GM23248 (cell line): ENCODE measurements around the gene ARMH4. TPM values are rescaled to one million over a fixed set of nuclear protein-coding genes. Genes with fewer than 3 reads are reported as not detected.

Source experiments
- DNase-seq: peaks from one replicate; pipeline ENCODE4 v3.0.0-alpha.2; 2015
- H2AFZ ChIP-seq: fragments of 200-600 bp; sonication (generic); 2 replicates; pipeline ENCODE4 v1.6.1; 2016; ENCODE audit warnings: antibody characterized with exemption
- H3F3A ChIP-seq: fragments of 200-600 bp; sonication (generic); 2 replicates; pipeline ENCODE4 v1.6.1; 2016; ENCODE audit warnings: mild to moderate bottlenecking, antibody characterized with exemption, mixed run types; ENCODE audit not compliant: insufficient read depth
- H3K27ac ChIP-seq: fragments of 200-600 bp; sonication (generic); 2 replicates; pipeline ENCODE4 v1.5.1; 2016; ENCODE audit warnings: mild to moderate bottlenecking
- H3K27me3 ChIP-seq: fragments of 200-600 bp; sonication (generic); replicated peaks from 2 replicates; pipeline ENCODE4 v1.6.1; 2016; ENCODE audit warnings: mild to moderate bottlenecking; ENCODE audit not compliant: insufficient read depth
- H3K36me3 ChIP-seq: fragments of 200-600 bp; sonication (generic); 2 replicates; pipeline ENCODE4 v1.6.1; 2016; ENCODE audit warnings: low read depth, mild to moderate bottlenecking
- H3K4me1 ChIP-seq: fragments of 200-600 bp; sonication (generic); 2 replicates; pipeline ENCODE4 v1.6.1; 2016; ENCODE audit warnings: mild to moderate bottlenecking; ENCODE audit not compliant: insufficient read depth
- H3K4me2 ChIP-seq: fragments of 200-600 bp; sonication (generic); one replicate; pipeline ENCODE4 v1.6.1; 2016; ENCODE audit warnings: mild to moderate bottlenecking; ENCODE audit not compliant: unreplicated experiment
- H3K4me3 ChIP-seq: fragments of 200-600 bp; sonication (generic); 2 replicates; pipeline ENCODE4 v1.5.1; 2016; ENCODE audit warnings: mild to moderate bottlenecking
- H3K79me2 ChIP-seq: fragments of 200-600 bp; sonication (generic); 2 replicates; pipeline ENCODE4 v1.6.1; 2016; ENCODE audit warnings: mild to moderate bottlenecking; ENCODE audit not compliant: insufficient read depth
- H3K9ac ChIP-seq: fragments of 200-600 bp; sonication (generic); 2 replicates; pipeline ENCODE4 v1.6.1; 2016; ENCODE audit warnings: mild to moderate bottlenecking
- H3K9me2 ChIP-seq: fragments of 200-600 bp; sonication (generic); 2 replicates; pipeline ENCODE4 v1.6.1; 2016; ENCODE audit warnings: mixed run types, mild to moderate bottlenecking, moderate library complexity; ENCODE audit not compliant: insufficient read depth
- H3K9me3 ChIP-seq: fragments of 200-600 bp; sonication (generic); one replicate; pipeline ENCODE4 v1.6.1; 2017; ENCODE audit warnings: low read depth
- H4K20me1 ChIP-seq: fragments of 200-600 bp; sonication (generic); 2 replicates; pipeline ENCODE4 v1.6.0; 2016; ENCODE audit not compliant: insufficient read depth
- EZH2 ChIP-seq: fragments of 200-600 bp; sonication (generic); IDR thresholded peaks from 2 replicates; pipeline ENCODE4 v1.6.1; 2018; ENCODE audit warnings: antibody characterized with exemption, mild to moderate bottlenecking; ENCODE audit not compliant: insufficient read depth, poor library complexity, severe bottlenecking
- EZH2phosphoT487 ChIP-seq: fragments of 200-600 bp; sonication (generic); IDR thresholded peaks from 2 replicates; pipeline ENCODE4 v1.6.1; 2018; ENCODE audit warnings: antibody characterized with exemption, moderate library complexity, mild to moderate bottlenecking, low read depth; ENCODE audit not compliant: insufficient read depth
- WGBS, 2 experiments: methylation state at CpG; one replicate each; pipeline ENCODE4 v1.1.6; 2015 to 2017; ENCODE audit warnings: low lambda C conversion rate in 2 of 2, low coverage in 1 of 2; ENCODE audit errors: missing lambda C conversion rate in 2 of 2; 5-methylcytosine and 5-hydroxymethylcytosine counted together
- in situ Hi-C: fragments of 300-500 bp; cut with MboI; formaldehyde crosslinking; loops from 2 replicates; pipeline ENCODE4 v1.15.0; 2020
- polyA plus RNA-seq: library from polyadenylated mRNA; unstranded; fragments of >200 nt; fragmentation: Nextera tagmentation; extraction: Ambion mirVana; gene quantifications from 2 replicates; pipeline ENCODE4 v1.2.1, GENCODE V29; 2016
- total RNA-seq: library from RNA; depleted of rRNA; stranded (reverse); fragments of >200 nt; shearing (Covaris generic); gene quantifications from 2 replicates; pipeline ENCODE4 v1.2.3, GENCODE V29; 2014

ARMH4 gene
- total and polyA plus RNA-seq, 2 experiments from 2014 or later, result 2.9 to 8.7 TPM

DNA sequence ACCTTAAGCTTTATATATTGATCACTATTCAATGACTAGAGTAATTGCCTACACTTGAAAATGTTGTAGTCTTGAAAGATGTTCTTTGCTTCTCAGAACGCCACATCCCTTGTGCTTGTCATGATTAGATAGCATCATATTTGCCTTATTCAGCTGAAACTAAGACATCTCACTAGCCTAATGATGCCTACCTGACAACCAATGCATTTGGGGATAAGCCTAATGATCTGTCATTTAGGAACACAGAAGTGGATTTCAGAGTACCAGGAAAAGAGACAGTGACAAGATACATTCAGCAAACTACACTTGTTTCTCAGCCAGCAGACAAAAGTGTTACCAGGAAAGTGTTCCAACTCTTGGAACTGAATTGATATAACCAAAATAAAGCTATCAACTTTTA lies 83.7 kb downstream of the ARMH4 start:
- WGBS, 2 experiments, result 80 to 88% methylated on average over 1 of the region's 1 CpG
- H3K4me3 ChIP-seq, result no peak overlapping the region
- DNase-seq, result no peak
- H3K36me3 ChIP-seq, result no peaks in the 10 kb centered on the region
- TF ChIP-seq EZH2 (no peak), EZH2phosphoT487 (no peak)
- H3K4me2 ChIP-seq, result no peak overlapping the region
- H3K79me2 ChIP-seq, result no peaks in the 10 kb centered on the region
- no peaks in the 10 kb centered on the region for H3K4me1 ChIP-seq
- no peaks in the 10 kb centered on the region for H4K20me1 ChIP-seq
- no peaks in the 10 kb centered on the region for H3K27me3 ChIP-seq
- H3K9ac ChIP-seq, result no peak overlapping the region
- H3K9me2 ChIP-seq, result no peaks in the 10 kb centered on the region
- no peaks in the 10 kb centered on the region for H3F3A ChIP-seq
- H3K9me3 ChIP-seq, result no peaks in the 10 kb centered on the region
- no peak overlapping the region for H2AFZ ChIP-seq
- H3K27ac ChIP-seq, result no peak overlapping the region
- in situ Hi-C loops, result loop anchor here (10.0 to 25.0 kb wide), 2 partner anchors 374 to 581 kb away; partner anchors contain the start of gene CCDC198

GRCh38 chr14:58066115-58066514 lies 85.9 kb downstream of the ARMH4 start:
- H3K27me3 ChIP-seq, result no peaks in the 10 kb centered on the region
- no peaks in the 10 kb centered on the region for H3K9me2 ChIP-seq
- no peaks in the 10 kb centered on the region for H3F3A ChIP-seq
- H3K4me3 ChIP-seq, result no peak overlapping the region
- H3K9me3 ChIP-seq, result no peaks in the 10 kb centered on the region
- H3K27ac ChIP-seq, result no peak overlapping the region
- TF ChIP-seq EZH2phosphoT487 (no peak), EZH2 (no peak)
- no peaks in the 10 kb centered on the region for H3K4me1 ChIP-seq
- no peak overlapping the region for H3K9ac ChIP-seq
- no peak overlapping the region for H3K4me2 ChIP-seq
- no peak overlapping the region for H2AFZ ChIP-seq
- no peaks in the 10 kb centered on the region for H3K36me3 ChIP-seq
- in situ Hi-C loops, result loop anchor here (10.0 to 25.0 kb wide), 2 partner anchors 371 to 579 kb away; partner anchors contain the start of gene CCDC198
- no peak for DNase-seq
- no peaks in the 10 kb centered on the region for H4K20me1 ChIP-seq
- no peaks in the 10 kb centered on the region for H3K79me2 ChIP-seq

DNA sequence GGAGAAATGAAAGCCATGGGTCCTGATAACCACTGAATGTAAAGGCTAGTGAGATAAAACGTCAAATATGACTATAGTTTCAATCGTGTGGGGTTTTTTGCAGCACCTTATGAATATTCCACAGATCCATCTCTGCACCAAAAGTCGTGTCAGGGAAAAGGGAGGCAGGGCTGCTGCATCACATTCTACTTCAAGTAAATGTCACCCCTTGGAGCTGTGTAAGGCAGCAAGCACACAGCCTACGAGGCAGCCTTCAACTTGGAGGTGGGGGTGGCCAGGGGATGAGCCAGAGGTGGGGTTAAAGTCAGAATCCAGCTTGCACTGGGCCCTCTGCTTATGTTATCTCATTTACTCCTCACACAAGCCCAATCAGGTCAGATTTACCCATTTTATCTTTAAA lies 90.4 kb downstream of the ARMH4 start:
- Histone ChIP-seq H4K20me1 (no peaks in the 10 kb centered on the region), H2AFZ (no peak overlapping the region), H3K27ac (no peak overlapping the region), H3K79me2 (no peaks in the 10 kb centered on the region), H3K4me1 (no peaks in the 10 kb centered on the region), H3K9me3 (no peaks in the 10 kb centered on the region), H3K4me2 (no peak overlapping the region), H3F3A (no peaks in the 10 kb centered on the region), H3K36me3 (no peaks in the 10 kb centered on the region), H3K27me3 (no peaks in the 10 kb centered on the region), H3K4me3 (no peak overlapping the region), H3K9me2 (no peaks in the 10 kb centered on the region), H3K9ac (no peak overlapping the region)
- TF ChIP-seq EZH2phosphoT487, result no peak
- no peak for TF ChIP-seq EZH2
- in situ Hi-C loops, result loop anchor here (10.0 to 25.0 kb wide), 2 partner anchors 367 to 574 kb away; partner anchors contain the start of gene CCDC198
- DNase-seq, result no peak
- WGBS, 2 experiments, result 45 to 51% methylated on average over 4 of the region's 4 CpGs

- in situ Hi-C loops, result loop anchor here (10.0 to 25.0 kb wide), 2 partner anchors 366 to 574 kb away; partner anchors contain the start of gene CCDC198
- Histone ChIP-seq H3K27me3 (no peaks in the 10 kb centered on the region), H3K9ac (no peak overlapping the region), H2AFZ (no peak overlapping the region), H3K9me3 (no peaks in the 10 kb centered on the region), H4K20me1 (no peaks in the 10 kb centered on the region), H3K79me2 (no peaks in the 10 kb centered on the region), H3K4me1 (no peaks in the 10 kb centered on the region), H3F3A (no peaks in the 10 kb centered on the region), H3K4me2 (no peak overlapping the region), H3K36me3 (no peaks in the 10 kb centered on the region), H3K27ac (no peak overlapping the region), H3K9me2 (no peaks in the 10 kb centered on the region), H3K4me3 (no peak overlapping the region)
- no peak for DNase-seq
- WGBS, 2 experiments, result 71 to 76% methylated on average over 4 of the region's 4 CpGs
- TF ChIP-seq EZH2phosphoT487, result no peak
- no peak for TF ChIP-seq EZH2
Observed at GRCh38 chr14:58060898-58061297, 91.1 kb downstream of the ARMH4 start.

DNA sequence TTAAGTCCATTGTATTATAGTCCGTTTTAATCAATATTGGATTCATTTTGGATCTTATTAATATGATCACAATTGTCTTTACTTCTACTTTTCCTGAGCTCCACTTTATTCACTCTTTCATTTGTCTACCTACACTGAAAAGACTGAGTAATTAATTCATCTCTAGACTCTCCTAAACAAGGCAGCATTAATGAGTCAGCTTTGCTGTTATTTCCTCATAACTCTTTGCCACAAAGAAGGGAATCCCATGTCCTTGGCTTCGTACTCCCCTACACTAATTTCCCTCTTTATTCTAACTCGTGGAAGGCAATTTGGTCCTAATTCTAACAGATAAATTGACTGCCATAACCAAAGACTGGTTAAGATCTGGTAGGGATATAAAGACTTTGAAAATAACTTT lies 91.9 kb downstream of the ARMH4 start:
- Histone ChIP-seq H3K4me2 (no peak overlapping the region), H4K20me1 (no peaks in the 10 kb centered on the region), H3K27ac (no peak overlapping the region), H3K36me3 (no peaks in the 10 kb centered on the region), H3K27me3 (no peaks in the 10 kb centered on the region), H3K9me3 (no peaks in the 10 kb centered on the region), H3K4me3 (no peak overlapping the region), H2AFZ (no peak overlapping the region), H3F3A (no peaks in the 10 kb centered on the region), H3K4me1 (no peaks in the 10 kb centered on the region), H3K9me2 (no peaks in the 10 kb centered on the region), H3K79me2 (no peaks in the 10 kb centered on the region), H3K9ac (no peak overlapping the region)
- in situ Hi-C loops, result loop anchor here (10.0 to 25.0 kb wide), 2 partner anchors 365 to 573 kb away; partner anchors contain the start of gene CCDC198
- DNase-seq, result peak; percentile 26
- TF ChIP-seq EZH2phosphoT487 (no peak), EZH2 (no peak)
- WGBS, 2 experiments, result 62 to 79% methylated on average over 3 of the region's 3 CpGs
